Parathyroid adenoma (tissue), 2 donors: ENCODE data around the gene TRPM5.

ENCODE experiments used
- H2AFZ ChIP-seq: fragments of 300-600 bp; sonication (generic); one replicate; pipeline ENCODE4 v1.7.0; 2017; ENCODE audit warnings: antibody characterized with exemption, mild to moderate bottlenecking
- H3K27ac ChIP-seq: fragments of 300-600 bp; sonication (generic); one replicate; pipeline ENCODE4 v1.7.0; 2017
- H3K27me3 ChIP-seq: fragments of 300-600 bp; sonication (generic); one replicate; pipeline ENCODE4 v1.7.0; 2017; ENCODE audit warnings: low read length; ENCODE audit not compliant: control insufficient read depth, insufficient read depth
- H3K36me3 ChIP-seq: fragments of 300-600 bp; sonication (generic); one replicate; pipeline ENCODE4 v1.7.0; 2017; ENCODE audit warnings: low read length; ENCODE audit not compliant: control insufficient read depth, insufficient read depth
- H3K4me1 ChIP-seq: fragments of 300-600 bp; sonication (generic); one replicate; pipeline ENCODE4 v1.7.0; 2017; ENCODE audit warnings: control low read depth
- H3K4me2 ChIP-seq: fragments of 300-600 bp; sonication (generic); one replicate; pipeline ENCODE4 v1.7.0; 2017; ENCODE audit warnings: low read length
- H3K4me3 ChIP-seq: fragments of 300-600 bp; sonication (generic); one replicate; pipeline ENCODE4 v1.7.0; 2017; ENCODE audit warnings: low read depth, low read length
- H3K79me2 ChIP-seq: fragments of 300-600 bp; sonication (generic); one replicate; pipeline ENCODE4 v1.7.0; 2017; ENCODE audit warnings: control low read depth
- H3K9ac ChIP-seq: fragments of 300-600 bp; sonication (generic); one replicate; pipeline ENCODE4 v1.7.0; 2017; ENCODE audit warnings: mild to moderate bottlenecking
- H3K9me3 ChIP-seq: fragments of 300-600 bp; sonication (generic); one replicate; pipeline ENCODE4 v1.7.0; 2017; ENCODE audit warnings: low read length; ENCODE audit not compliant: control insufficient read depth
- CTCF ChIP-seq: fragments of 300-600 bp; sonication (generic); IDR thresholded peaks from one replicate; pipeline ENCODE4 v1.7.0; 2017; ENCODE audit warnings: antibody characterized with exemption, mild to moderate bottlenecking
- donor health status: primary hyperparathyroidism.

TRPM5 gene

GRCh38 chr11:2413742-2414579 is 30.4 kb downstream of the TRPM5 start:
- Histone ChIP-seq H3K36me3 (no peaks in the 10 kb centered on the region), H3K4me2 (no peak overlapping the region), H3K4me1 (no peaks in the 10 kb centered on the region), H3K4me3 (no peak overlapping the region), H3K9me3 (no peaks in the 10 kb centered on the region), H3K27ac (no peak overlapping the region), H2AFZ (no peak overlapping the region), H3K27me3 (no peaks in the 10 kb centered on the region), H3K9ac (no peak overlapping the region), H3K79me2 (no peaks in the 10 kb centered on the region)
- TF ChIP-seq CTCF, result no peak

DNA sequence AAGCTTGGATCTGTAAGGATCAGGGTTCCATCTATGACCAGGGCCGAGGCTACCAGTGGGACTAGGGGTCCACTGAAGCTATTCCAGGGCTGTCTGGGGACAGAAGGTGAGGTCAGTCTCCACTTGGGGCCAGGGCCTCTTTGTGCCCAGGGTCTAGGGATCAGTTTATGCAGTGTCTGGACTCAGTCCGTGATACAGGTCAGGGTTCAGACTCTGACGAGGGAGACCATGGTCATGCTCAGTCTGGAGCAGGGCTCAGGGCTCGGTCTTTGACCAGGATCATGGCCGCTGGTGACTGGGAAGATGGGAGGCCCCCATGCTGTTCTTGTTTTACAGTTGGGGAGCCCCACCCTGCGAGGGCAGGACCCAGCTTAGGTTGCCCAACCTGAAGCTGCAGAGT is 32.0 kb downstream of the TRPM5 start:
- no peaks in the 10 kb centered on the region for H3K9me3 ChIP-seq
- H3K4me3 ChIP-seq, result no peak overlapping the region
- TF ChIP-seq CTCF, result no peak
- no peak overlapping the region for H3K27ac ChIP-seq
- H3K4me2 ChIP-seq, result no peak overlapping the region
- H3K9ac ChIP-seq, result no peak overlapping the region
- H2AFZ ChIP-seq, result no peak overlapping the region
- H3K79me2 ChIP-seq, result no peaks in the 10 kb centered on the region
- no peaks in the 10 kb centered on the region for H3K4me1 ChIP-seq
- no peaks in the 10 kb centered on the region for H3K27me3 ChIP-seq
- H3K36me3 ChIP-seq, result no peaks in the 10 kb centered on the region

DNA sequence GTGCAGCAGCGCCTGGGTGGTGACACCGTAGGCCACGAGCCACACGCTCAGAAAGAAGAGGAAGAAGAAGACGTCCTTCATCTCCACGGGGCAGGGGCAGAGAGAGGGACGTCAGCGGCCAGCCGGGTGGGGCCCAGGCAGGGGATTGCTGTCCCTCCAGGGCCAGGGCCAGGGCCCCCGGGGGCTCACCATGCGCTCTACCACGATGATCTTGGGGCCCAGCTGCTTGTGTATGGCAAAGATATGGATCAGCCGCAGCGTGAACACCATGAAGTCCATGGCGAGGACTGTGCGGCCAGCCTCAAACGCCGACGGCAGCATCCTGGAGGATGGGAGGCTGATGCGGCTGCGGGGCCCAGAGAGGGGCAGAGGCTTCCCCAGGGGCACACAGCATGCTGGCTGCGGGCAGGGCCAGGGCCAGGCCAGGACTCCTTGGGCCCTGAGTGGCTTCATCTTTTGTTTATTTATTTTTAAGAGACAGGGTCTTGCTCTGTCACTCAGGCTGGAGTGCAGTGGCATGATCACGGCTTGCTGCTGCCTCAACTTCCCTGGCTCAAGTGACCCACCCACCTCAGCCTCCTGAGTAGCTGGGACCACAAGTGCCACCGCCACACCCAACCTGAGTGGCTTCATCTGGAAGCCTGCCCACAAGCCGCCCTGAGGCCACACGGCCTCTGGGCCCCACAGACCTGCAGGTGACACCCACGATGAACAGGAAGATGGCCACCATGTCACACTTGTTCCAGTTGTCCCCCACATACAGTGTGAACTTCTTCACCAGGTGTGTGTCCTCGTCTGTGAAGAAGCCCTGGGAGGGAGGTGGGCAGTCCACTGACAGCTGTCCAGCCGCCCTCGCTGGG is 32.6 kb downstream of the TRPM5 start:
- Histone ChIP-seq H3K36me3 (no peaks in the 10 kb centered on the region), H3K9me3 (no peaks in the 10 kb centered on the region), H3K27me3 (no peaks in the 10 kb centered on the region), H3K4me2 (no peak overlapping the region), H3K9ac (no peak overlapping the region), H2AFZ (no peak overlapping the region), H3K4me3 (no peak overlapping the region), H3K79me2 (no peaks in the 10 kb centered on the region), H3K4me1 (no peaks in the 10 kb centered on the region), H3K27ac (no peak overlapping the region)
- no peak for TF ChIP-seq CTCF

DNA sequence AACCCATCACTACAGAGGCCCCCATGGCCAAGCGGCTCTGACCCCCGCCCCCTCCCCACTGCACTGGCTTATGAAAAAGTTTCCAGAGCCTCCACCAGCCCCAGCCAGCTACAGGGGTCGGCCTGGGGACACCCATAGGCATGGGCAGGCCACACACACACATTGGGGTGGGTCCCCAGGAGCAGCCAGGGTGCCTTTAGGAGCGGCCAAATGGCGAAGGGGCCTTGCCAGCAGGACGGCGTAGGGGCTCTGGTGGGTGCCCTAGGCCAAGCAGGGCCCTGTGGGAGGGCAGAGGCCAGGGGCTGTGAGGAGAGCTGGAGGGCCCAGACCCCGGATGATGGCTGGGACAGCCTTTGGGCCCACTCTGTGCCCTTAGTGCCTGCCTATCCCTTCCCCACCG is 33.7 kb downstream of the TRPM5 start:
- Histone ChIP-seq H2AFZ (no peak overlapping the region), H3K9ac (no peak overlapping the region), H3K4me2 (no peak overlapping the region), H3K36me3 (no peaks in the 10 kb centered on the region), H3K9me3 (no peaks in the 10 kb centered on the region), H3K27ac (no peak overlapping the region), H3K4me1 (no peaks in the 10 kb centered on the region), H3K27me3 (no peaks in the 10 kb centered on the region), H3K4me3 (no peak overlapping the region), H3K79me2 (no peaks in the 10 kb centered on the region)
- no peak for TF ChIP-seq CTCF
